Heart right ventricle (tissue), 16 donors: Measurements from ENCODE around the gene PCDHGA10. TPM values are rescaled to one million over a fixed set of nuclear protein-coding genes. Genes with fewer than 3 reads are reported as not detected.

Source experiments
- ATAC-seq, 8 donors: fragments of 200-7000 bp; cut with Tn5 transposase; one replicate each; pipeline ENCODE4 v1.9.1; 2020; ENCODE audit warnings: mild to moderate bottlenecking in 8 of 8, moderate library complexity in 8 of 8, moderate number of reproducible peaks in 1 of 8
- DNase-seq, 2 donors: peaks; one replicate each; pipeline ENCODE4 v3.0.0-alpha.2; 2020
- H3K27ac ChIP-seq, 10 donors: fragments of 200-600 bp; sonication (generic) in 2 of 10; one replicate each; pipeline versions ENCODE4 v1.5.0 to v1.8.0; 2020 to 2022; ENCODE audit warnings: mild to moderate bottlenecking in 3 of 10
- H3K27me3 ChIP-seq, 7 donors: fragments of 200-600 bp; one replicate each; pipeline ENCODE4 v1.8.0; 2021 to 2022; ENCODE audit warnings: mild to moderate bottlenecking in 2 of 7
- H3K36me3 ChIP-seq, 9 donors: fragments of 200-600 bp; sonication (generic) in 1 of 9; one replicate each; pipeline versions ENCODE4 v1.5.0 to v1.8.0; 2020 to 2022; ENCODE audit warnings: mild to moderate bottlenecking in 2 of 9
- H3K4me1 ChIP-seq, 9 donors: fragments of 200-600 bp; sonication (generic) in 1 of 9; one replicate each; pipeline versions ENCODE4 v1.5.0 to v1.8.0; 2020 to 2022; ENCODE audit warnings: mild to moderate bottlenecking in 4 of 9
- H3K4me3 ChIP-seq, 10 donors: fragments of 200-600 bp; sonication (generic) in 2 of 10; one replicate each; pipeline versions ENCODE4 v1.5.0 to v1.8.0; 2020 to 2022; ENCODE audit warnings: mild to moderate bottlenecking in 7 of 10, moderate library complexity in 2 of 10
- H3K9me3 ChIP-seq, 11 donors: fragments of 200-600 bp in 10 of 11; sonication (generic) in 2 of 11; one replicate each; pipeline versions ENCODE4 v1.5.0 to v1.8.0; 2013 to 2022; ENCODE audit warnings: mild to moderate bottlenecking in 2 of 11, control low read depth in 1 of 11, moderate library complexity in 1 of 11
- WGBS, 2 donors: extraction: QIAGEN DNeasy Blood & Tissue Kit; methylation state at CpG; one replicate each; pipeline ENCODE4 v1.1.7; 2013; ENCODE audit warnings: inconsistent platforms in 1 of 2; 5-methylcytosine and 5-hydroxymethylcytosine counted together
- intact Hi-C, 10 donors: fragments of 100-400 bp; cut with DNase I; formaldehyde crosslinking; loops; one replicate each; pipeline versions ENCODE4 v1.11.1 to v1.14.2; 2022
- long read RNA-seq, 3 donors: library from polyadenylated mRNA; unstranded; transcript quantifications; one replicate each; pipeline ENCODE4 v2.0.0, GENCODE V29; 2020 to 2021
- polyA plus RNA-seq, 2 donors: library from polyadenylated mRNA; stranded (reverse); fragments of 200-250 nt; gene quantifications; one replicate each; pipeline ENCODE4 v1.2.3, GENCODE V29; 2013
- total RNA-seq, 10 donors: library from RNA; stranded (reverse); fragmentation: NEBNext Ultra II Directional in 3 of 10; extraction: Animal tissue kit (Norgen Biotek cat#: 25700) in 3 of 10; gene quantifications; one replicate each; pipeline versions ENCODE4 v1.2.1 to v1.2.4, GENCODE V29; 2021 to 2023
- TF ChIP-seq, protein P1 (sequence below), 9 donors: fragments of 200-600 bp; sonication (generic) in 2 of 9; IDR thresholded peaks; one replicate each; pipeline versions ENCODE4 v1.5.0 to v1.8.0; 2021 to 2022; ENCODE audit warnings: antibody characterized with exemption in 9 of 9, mild to moderate bottlenecking in 5 of 9, moderate library complexity in 1 of 9
- donor health status: Arrhythmogenic right ventricular cardiomyopathy.
- donor health status: ischemic (EF 13 %, LVEDD 7.1; RV severe dilation, severe dysfunction).
- donor health status: healthy with polysubstance abuse.
- donor health status: DM: no; HTN: yes; CAD: no.
- donor health status: DM: no; HTN: no; CAD: no.
- donor health status: ischemic (EF 25% LVEDD 6.9; RV normal size, moderate dysfunction).
- donor health status: ischemic (EF 25% LVEDD 5.7; RV mildly dilated, moderate dysfunction).
- donor health status: healthy.
- donor health status: DM: yes; HTN: yes; CAD: no.
- donor health status: Ischemic cardiomyopathy.
- donor health status: ischemic (EF 35%, LVEDD 5.7; RV mildly dilated, moderate dysfunction).
- donor health status: nonischemic (EF 11% LVEDD 7.7; RV severe dilation, severe dysfunction).
- donor health status: DM: yes; HTN: yes; CAD: no.
- donor health status: PGD.
- donor health status: ischemic (EF 29% LVEDD 5.4; RV normal size, mild dysfunction).
- donor health status: nonischemic (EF 23%, LVEDD 6.1; RV moderate dilation, normal function).

PCDHGA10 gene
- 1 to 10 TPM; 4.3 to 7.8 (median 6.7) TPM for total RNA-seq
- polyA plus RNA-seq = 1 to 10 TPM in 1 of 2 donors, under 1 TPM in 1; 0.52 to 3.4 TPM
- long read RNA-seq, donor 1, full-length matches to known transcripts = 1 of 1 reads
- long read RNA-seq, donor 1, partial matches to known transcripts = 0 of 1 reads
- long read RNA-seq, donor 1, other reads (novel, unspliced or antisense) = 0 of 1 reads
- long read RNA-seq, donor 2, full-length matches to known transcripts = 1 of 1 reads
- long read RNA-seq, donor 2, partial matches to known transcripts = 0 of 1 reads
- long read RNA-seq, donor 2, other reads (novel, unspliced or antisense) = 0 of 1 reads
- long read RNA-seq, donor 3, full-length matches to known transcripts = 5 of 10 reads
- long read RNA-seq, donor 3, partial matches to known transcripts = 4 of 10 reads
- long read RNA-seq, donor 3, other reads (novel, unspliced or antisense) = 1 of 10 reads

DNA sequence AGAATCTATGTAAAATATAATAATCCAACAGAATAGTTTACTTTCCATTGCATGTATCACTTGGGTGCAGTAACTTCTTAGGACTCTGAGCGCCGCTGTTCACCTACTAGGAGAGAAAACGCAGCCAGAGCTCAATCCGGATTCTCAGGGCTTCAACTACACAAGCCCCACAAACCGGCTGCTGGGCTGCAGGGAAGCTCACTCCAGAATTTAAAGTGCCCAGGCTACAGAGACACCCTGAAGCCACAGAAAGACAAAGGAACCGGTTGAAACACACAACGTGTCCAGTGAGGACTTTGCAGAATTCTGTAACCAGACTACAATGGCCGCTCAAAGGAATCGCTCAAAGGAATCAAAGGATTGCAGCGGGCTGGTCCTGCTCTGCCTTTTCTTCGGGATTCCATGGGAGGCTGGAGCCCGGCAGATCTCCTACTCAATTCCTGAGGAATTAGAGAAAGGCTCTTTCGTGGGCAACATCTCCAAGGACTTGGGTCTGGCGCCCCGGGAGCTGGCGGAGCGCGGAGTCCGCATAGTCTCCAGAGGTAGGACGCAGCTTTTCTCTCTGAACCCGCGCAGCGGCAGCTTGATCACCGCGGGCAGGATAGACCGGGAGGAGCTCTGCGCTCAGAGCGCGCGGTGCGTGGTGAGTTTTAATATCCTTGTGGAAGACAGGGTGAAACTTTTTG is at the start of gene PCDHGA10:
Gene PCDHGA10, plus strand, starts transcription at position 134 of the 686 bp plus-strand sequence. Its CDS starts 189 bp downstream, at position 323.
- Histone ChIP-seq H3K4me1 (peaks cover 0 to 19% (median 0%) of the 10 kb centered on the region in 9 donors), H3K36me3 (peaks cover 0 to 62% (median 0%) of the 10 kb centered on the region in 9 donors), H3K4me3 (peak within 1 kb of the TSS in 9 of 10 donors; percentile 5 to 48 (median 34)), H3K9me3 (peaks cover 0 to 100% (median 46%) of the 10 kb centered on the region in 11 donors), H3K27ac (peak within 1 kb of the TSS in 4 of 10 donors; percentile 1 to 24 (median 8)), H3K27me3 (peaks cover 0 to 96% (median 0%) of the 10 kb centered on the region in 7 donors)
- intact Hi-C loops = loop anchor here in 4 of 10 donors (5.0 to 10.0 kb wide), 4 partner anchors 112 to 198 kb away; partner anchors contain the start of gene PCDHB13 (in 1 of the 4)
- WGBS, 2 donors = 27 to 36% methylated on average over 31 of the region's 31 CpGs
- TF ChIP-seq, protein P1, sequence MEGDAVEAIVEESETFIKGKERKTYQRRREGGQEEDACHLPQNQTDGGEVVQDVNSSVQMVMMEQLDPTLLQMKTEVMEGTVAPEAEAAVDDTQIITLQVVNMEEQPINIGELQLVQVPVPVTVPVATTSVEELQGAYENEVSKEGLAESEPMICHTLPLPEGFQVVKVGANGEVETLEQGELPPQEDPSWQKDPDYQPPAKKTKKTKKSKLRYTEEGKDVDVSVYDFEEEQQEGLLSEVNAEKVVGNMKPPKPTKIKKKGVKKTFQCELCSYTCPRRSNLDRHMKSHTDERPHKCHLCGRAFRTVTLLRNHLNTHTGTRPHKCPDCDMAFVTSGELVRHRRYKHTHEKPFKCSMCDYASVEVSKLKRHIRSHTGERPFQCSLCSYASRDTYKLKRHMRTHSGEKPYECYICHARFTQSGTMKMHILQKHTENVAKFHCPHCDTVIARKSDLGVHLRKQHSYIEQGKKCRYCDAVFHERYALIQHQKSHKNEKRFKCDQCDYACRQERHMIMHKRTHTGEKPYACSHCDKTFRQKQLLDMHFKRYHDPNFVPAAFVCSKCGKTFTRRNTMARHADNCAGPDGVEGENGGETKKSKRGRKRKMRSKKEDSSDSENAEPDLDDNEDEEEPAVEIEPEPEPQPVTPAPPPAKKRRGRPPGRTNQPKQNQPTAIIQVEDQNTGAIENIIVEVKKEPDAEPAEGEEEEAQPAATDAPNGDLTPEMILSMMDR (IDR thresholded peaks at IDR 0.05) = peak; percentile 18 to 59 (median 52)
- no peak for DNase-seq
- peak in 6 of 8 donors; percentile 55 to 65 (median 60) for ATAC-seq

DNA sequence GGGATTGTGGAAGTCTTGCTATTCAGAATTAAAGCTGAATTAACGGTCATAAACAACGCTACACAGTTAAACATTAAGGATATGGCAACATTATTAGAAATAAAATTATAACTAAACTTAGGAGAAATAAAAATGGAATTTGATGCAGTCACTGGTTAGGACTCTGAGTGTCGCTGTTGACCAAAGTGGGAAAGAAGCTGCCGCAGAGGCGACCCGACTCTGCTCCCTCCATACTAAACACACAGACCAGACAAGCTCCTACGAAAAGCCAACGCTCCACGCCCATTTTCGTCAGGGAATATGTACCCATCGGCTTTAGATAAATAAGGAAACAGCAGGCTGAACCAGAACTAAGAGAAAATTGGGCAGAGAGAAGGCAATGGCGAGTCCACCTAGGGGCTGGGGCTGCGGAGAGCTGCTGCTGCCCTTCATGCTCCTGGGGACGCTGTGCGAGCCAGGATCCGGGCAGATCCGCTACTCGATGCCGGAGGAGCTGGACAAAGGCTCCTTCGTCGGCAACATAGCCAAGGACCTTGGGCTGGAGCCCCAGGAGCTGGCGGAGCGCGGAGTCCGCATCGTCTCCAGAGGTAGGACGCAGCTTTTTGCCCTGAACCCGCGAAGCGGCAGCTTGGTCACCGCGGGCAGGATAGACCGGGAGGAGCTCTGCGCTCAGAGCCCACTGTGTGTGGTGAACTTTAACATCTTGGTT is 48.7 kb upstream of the PCDHGA10 start, which contains the start of gene PCDHGA5:
Gene PCDHGA5, plus strand, starts transcription at position 211 of the 709 bp plus-strand sequence. Its CDS starts 169 bp downstream, at position 380.
- peak in 3 of 8 donors; percentile 61 to 71 (median 69) for ATAC-seq
- intact Hi-C loops = no loop called here

DNA sequence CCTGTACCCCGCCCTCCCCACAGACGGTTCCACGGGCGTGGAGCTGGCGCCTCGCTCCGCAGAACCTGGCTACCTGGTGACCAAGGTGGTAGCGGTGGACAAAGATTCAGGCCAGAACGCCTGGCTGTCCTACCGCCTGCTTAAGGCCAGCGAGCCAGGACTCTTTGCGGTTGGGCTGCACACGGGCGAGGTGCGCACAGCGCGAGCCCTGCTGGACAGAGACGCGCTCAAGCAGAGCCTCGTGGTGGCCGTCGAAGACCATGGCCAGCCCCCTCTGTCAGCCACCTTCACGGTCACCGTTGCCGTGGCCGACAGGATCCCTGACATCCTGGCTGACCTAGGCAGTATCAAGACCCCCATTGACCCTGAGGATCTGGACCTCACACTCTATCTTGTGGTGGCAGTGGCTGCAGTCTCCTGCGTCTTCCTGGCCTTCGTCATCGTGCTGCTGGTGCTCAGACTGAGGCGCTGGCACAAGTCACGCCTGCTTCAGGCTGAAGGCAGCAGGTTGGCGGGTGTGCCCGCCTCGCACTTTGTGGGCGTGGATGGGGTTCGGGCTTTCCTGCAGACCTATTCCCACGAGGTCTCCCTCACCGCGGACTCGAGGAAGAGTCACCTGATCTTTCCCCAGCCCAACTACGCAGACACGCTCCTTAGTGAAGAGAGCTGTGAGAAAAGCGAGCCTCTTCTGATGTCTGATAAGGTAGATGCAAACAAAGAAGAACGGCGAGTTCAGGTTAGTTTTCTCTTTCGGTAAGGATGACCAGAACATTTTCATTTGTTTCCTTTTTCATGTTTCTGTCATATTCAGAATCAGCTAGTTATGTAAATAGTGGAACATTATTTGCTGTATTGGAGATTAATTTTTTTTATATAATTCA is 46.5 kb upstream of the PCDHGA10 start:
- DNase-seq (no peak), ATAC-seq (no peak)
- Histone ChIP-seq H3K9me3 (peaks cover 0 to 99% (median 50%) of the 10 kb centered on the region in 11 donors), H3K4me1 (peaks cover 0 to 22% (median 5%) of the 10 kb centered on the region in 9 donors), H3K4me3 (no peak overlapping the region), H3K27me3 (peaks cover 0 to 85% (median 0%) of the 10 kb centered on the region in 7 donors), H3K36me3 (peaks cover 0 to 40% (median 0%) of the 10 kb centered on the region in 9 donors), H3K27ac (no peak overlapping the region)
- WGBS, 2 donors = 40 to 45% methylated on average over 46 of the region's 46 CpGs
- TF ChIP-seq, protein P1 (IDR thresholded peaks at IDR 0.05) = no peak
- intact Hi-C loops = loop anchor here in 1 of 10 donors (2.0 kb wide), 1 partner anchor 55 kb away; the partner anchor contains the start of gene PCDHGA11

More for the DNA sequence above, 48.7 kb upstream of the PCDHGA10 start, which contains the start of gene PCDHGA5:
- Histone ChIP-seq H3K27ac (no peak within 1 kb of the TSS), H3K36me3 (peaks cover 0 to 30% (median 0%) of the 10 kb centered on the region in 9 donors), H3K4me3 (peak within 1 kb of the TSS in 8 of 10 donors; percentile 2 to 34 (median 22)), H3K4me1 (peaks cover 0 to 23% (median 3%) of the 10 kb centered on the region in 9 donors), H3K9me3 (peaks cover 0 to 99% (median 48%) of the 10 kb centered on the region in 11 donors), H3K27me3 (peaks cover 0 to 84% (median 0%) of the 10 kb centered on the region in 7 donors)
- TF ChIP-seq, protein P1 (IDR thresholded peaks at IDR 0.05) = peak in 7 of 9 donors; percentile 5 to 32 (median 18)
- WGBS, 2 donors = 27 to 28% methylated on average over 34 of the region's 34 CpGs
- DNase-seq = no peak
